BE2C (cell line): ENCODE measurements around the gene FAM193A.

ENCODE experiments used
- DNase-seq: peaks from one replicate; pipeline ENCODE4 v3.0.0-alpha.2; 2020
- H3K27me3 ChIP-seq: fragments of 250-450 bp; sonication (Bioruptor Pico); 2 replicates; pipeline ENCODE4 v1.5.1; 2020; ENCODE audit warnings: mild to moderate bottlenecking
- H3K36me3 ChIP-seq: fragments of 250-450 bp; sonication (Bioruptor Pico); 2 replicates; pipeline ENCODE4 v1.5.1; 2020; ENCODE audit warnings: mild to moderate bottlenecking
- H3K4me1 ChIP-seq: fragments of 250-450 bp; sonication (Bioruptor Pico); 2 replicates; pipeline ENCODE4 v1.5.1; 2020
- H3K4me3 ChIP-seq: 2 replicates; pipeline ENCODE4 v1.5.1; 2011; ENCODE audit warnings: low read depth, low read length
- H3K9me3 ChIP-seq: fragments of 250-450 bp; sonication (Bioruptor Pico); 2 replicates; pipeline ENCODE4 v1.5.1; 2020
- CTCF ChIP-seq: IDR thresholded peaks from 2 replicates; pipeline ENCODE4 v1.5.1; 2012; ENCODE audit warnings: mild to moderate bottlenecking, low read depth, low read length

FAM193A gene

GRCh38 chr4:2689825-2690700 lies 153.6 kb downstream of the FAM193A start:
- no peak for TF ChIP-seq CTCF
- no peaks in the 10 kb centered on the region for H3K27me3 ChIP-seq
- no peaks in the 10 kb centered on the region for H3K9me3 ChIP-seq
- H3K4me3 ChIP-seq: no peak overlapping the region
- DNase-seq: no peak
- H3K4me1 ChIP-seq: no peaks in the 10 kb centered on the region
- peaks cover 65% of the 10 kb centered on the region for H3K36me3 ChIP-seq

GRCh38 chr4:2691313-2691712 lies 154.9 kb downstream of the FAM193A start:
- Histone ChIP-seq H3K36me3 (peaks cover 67% of the 10 kb centered on the region), H3K27me3 (no peaks in the 10 kb centered on the region), H3K4me3 (no peak overlapping the region), H3K4me1 (no peaks in the 10 kb centered on the region), H3K9me3 (no peaks in the 10 kb centered on the region)
- no peak for DNase-seq
- no peak for TF ChIP-seq CTCF

GRCh38 chr4:2691952-2692435 lies 155.5 kb downstream of the FAM193A start:
- Histone ChIP-seq H3K4me1 (no peaks in the 10 kb centered on the region), H3K27me3 (no peaks in the 10 kb centered on the region), H3K4me3 (no peak overlapping the region), H3K9me3 (no peaks in the 10 kb centered on the region), H3K36me3 (peaks cover 72% of the 10 kb centered on the region)
- DNase-seq: no peak
- TF ChIP-seq CTCF: no peak

DNA sequence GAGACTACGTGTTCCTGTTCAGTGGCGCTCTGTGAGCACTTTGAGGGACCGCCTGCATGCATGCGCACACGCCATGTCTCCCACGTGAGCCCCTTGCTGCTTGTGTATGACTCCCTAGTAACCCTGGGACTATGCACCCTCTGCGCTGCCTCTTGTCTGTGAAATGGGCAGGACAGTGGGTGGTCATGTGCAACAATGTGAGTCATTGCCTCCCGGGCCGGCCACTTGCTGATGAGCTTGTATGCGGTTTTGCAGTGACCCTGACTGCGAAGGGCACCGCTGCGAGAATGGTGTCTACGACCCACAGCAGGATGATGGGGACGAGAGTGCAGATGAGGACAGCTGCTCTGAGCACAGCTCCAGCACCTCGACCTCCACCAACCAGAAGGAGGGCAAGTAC lies 158.2 kb downstream of the FAM193A start:
- no peaks in the 10 kb centered on the region for H3K4me1 ChIP-seq
- H3K27me3 ChIP-seq: no peaks in the 10 kb centered on the region
- no peaks in the 10 kb centered on the region for H3K9me3 ChIP-seq
- no peak for TF ChIP-seq CTCF
- DNase-seq: no peak
- H3K36me3 ChIP-seq: peaks cover 88% of the 10 kb centered on the region
- no peak overlapping the region for H3K4me3 ChIP-seq

DNA sequence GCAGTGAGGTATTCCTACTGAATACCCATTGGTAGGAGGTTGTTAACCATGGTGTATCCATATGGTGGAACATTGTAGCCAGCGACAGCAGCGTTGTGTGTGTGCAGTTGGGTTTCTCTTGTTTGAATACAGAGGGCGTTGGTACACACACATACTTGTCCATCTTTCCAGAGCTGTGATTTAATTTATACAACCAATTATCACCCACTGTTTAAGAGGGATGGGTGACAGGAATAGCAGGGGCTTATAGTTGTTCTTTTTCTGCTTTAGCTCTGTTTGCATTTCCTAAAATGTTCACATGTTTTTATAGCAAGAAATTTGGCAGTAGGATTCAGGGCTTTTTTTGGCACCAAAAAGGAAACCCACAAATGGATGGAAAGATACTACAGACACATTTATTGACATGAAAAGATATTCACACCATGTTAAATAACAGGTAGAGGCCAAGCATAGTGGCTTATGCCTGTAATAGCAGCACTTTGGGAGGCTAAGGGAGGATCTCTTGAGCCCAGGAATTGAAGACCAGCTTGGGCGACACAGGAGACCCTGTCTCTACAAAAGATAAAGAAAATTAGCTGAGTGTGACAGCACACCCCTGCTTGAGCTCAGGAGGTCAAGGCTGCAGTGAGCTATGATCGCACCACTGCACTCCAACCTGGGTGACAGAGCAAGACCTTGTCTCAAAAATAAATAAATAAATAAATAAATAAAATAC lies 159.1 kb downstream of the FAM193A start:
- no peaks in the 10 kb centered on the region for H3K4me1 ChIP-seq
- no peak overlapping the region for H3K4me3 ChIP-seq
- peaks cover 89% of the 10 kb centered on the region for H3K36me3 ChIP-seq
- TF ChIP-seq CTCF: no peak
- no peaks in the 10 kb centered on the region for H3K9me3 ChIP-seq
- H3K27me3 ChIP-seq: no peaks in the 10 kb centered on the region; the same call in 1 of the 2 replicates
- DNase-seq: no peak
